Measurements from ENCODE around the gene MED4.

GRCh38 chr13:48078251-48078656 is 16.6 kb downstream of the MED4 start:
- TF ChIP-seq EZH2 (IDR thresholded peaks at IDR 0.05; ENCODE audit: insufficient read depth, poor library complexity, severe bottlenecking) = no peak
- no peak for TF ChIP-seq EZH2phosphoT487 (IDR thresholded peaks at IDR 0.05; ENCODE audit: insufficient read depth, low read depth)

All from GM23248 (cell line).